ENCODE results near the gene CENPK. TPM values are rescaled to one million over a fixed set of nuclear protein-coding genes. Genes with fewer than 3 reads are reported as not detected.

The CENPK gene
- total and polyA plus RNA-seq, 10 donors: 7.6 to 16.9 (median 9.6) TPM

- no peak overlapping the region for H3K4me3 ChIP-seq
- DNase-seq: no peak
- H3K36me3 ChIP-seq: peaks cover 0 to 100% (median 81%) of the 10 kb centered on the region in 6 donors
- H3K27me3 ChIP-seq (replicated peaks in 1 of 7): no peaks in the 10 kb centered on the region
- H3K4me1 ChIP-seq: peaks cover 0 to 11% (median 0%) of the 10 kb centered on the region in 6 donors
- WGBS, 5 donors: 92 to 99% (median 96%) methylated on average over 2 of the region's 2 CpGs
- intact Hi-C loops (cut with DNase I; ENCODE audit: low total_unique reads): no loop called here
- TF ChIP-seq POLR2AphosphoS5 (IDR thresholded peaks at IDR 0.05) (no peak), POLR2A (IDR thresholded peaks at IDR 0.05) (no peak), CTCF (IDR thresholded peaks at IDR 0.05 in 8 of 11, conservative IDR thresholded peaks at IDR 0.05 in 3 of 11) (no peak)
- peak overlapping the region in 1 of 8 donors; percentile 42 for H3K27ac ChIP-seq
- H3K9me3 ChIP-seq: no peaks in the 10 kb centered on the region
Measured at GRCh38 chr5:65588694-65589093, 25.7 kb upstream of the CENPK start.

GRCh38 chr5:65577141-65577540 is 14.2 kb upstream of the CENPK start:
- H3K27me3 ChIP-seq (replicated peaks in 1 of 7): no peaks in the 10 kb centered on the region
- H3K4me1 ChIP-seq: peaks cover 0 to 18% (median 0%) of the 10 kb centered on the region in 6 donors
- H3K36me3 ChIP-seq: peaks cover 0 to 91% (median 55%) of the 10 kb centered on the region in 6 donors
- intact Hi-C loops (cut with DNase I; ENCODE audit: low total_unique reads): no loop called here
- H3K9me3 ChIP-seq: no peaks in the 10 kb centered on the region
- TF ChIP-seq CTCF (IDR thresholded peaks at IDR 0.05 in 8 of 11, conservative IDR thresholded peaks at IDR 0.05 in 3 of 11): no peak
- no peak for TF ChIP-seq POLR2A (IDR thresholded peaks at IDR 0.05)
- TF ChIP-seq POLR2AphosphoS5 (IDR thresholded peaks at IDR 0.05): no peak
- no peak for DNase-seq
- H3K4me3 ChIP-seq: no peak overlapping the region
- H3K27ac ChIP-seq: no peak overlapping the region

GRCh38 chr5:65570598-65571226 is 7.7 kb upstream of the CENPK start:
- no peak overlapping the region for H3K4me3 ChIP-seq
- WGBS, 5 donors: 92 to 97% (median 96%) methylated on average over 2 of the region's 2 CpGs
- H3K9me3 ChIP-seq: no peaks in the 10 kb centered on the region
- intact Hi-C loops (cut with DNase I; ENCODE audit: low total_unique reads): no loop called here
- H3K36me3 ChIP-seq: peaks cover 0 to 87% (median 35%) of the 10 kb centered on the region in 6 donors
- DNase-seq: no peak
- H3K27ac ChIP-seq: no peak overlapping the region
- no peak for TF ChIP-seq CTCF (IDR thresholded peaks at IDR 0.05 in 8 of 11, conservative IDR thresholded peaks at IDR 0.05 in 3 of 11)
- TF ChIP-seq POLR2A (IDR thresholded peaks at IDR 0.05): no peak
- TF ChIP-seq POLR2AphosphoS5 (IDR thresholded peaks at IDR 0.05): no peak
- H3K27me3 ChIP-seq (replicated peaks in 1 of 7): no peaks in the 10 kb centered on the region
- peaks cover 0 to 52% (median 10%) of the 10 kb centered on the region in 6 donors for H3K4me1 ChIP-seq

GRCh38 chr5:65566505-65566904 is 3.5 kb upstream of the CENPK start:
- no peak overlapping the region for H3K27ac ChIP-seq
- TF ChIP-seq POLR2AphosphoS5 (IDR thresholded peaks at IDR 0.05): no peak
- no peak for TF ChIP-seq CTCF (IDR thresholded peaks at IDR 0.05 in 8 of 11, conservative IDR thresholded peaks at IDR 0.05 in 3 of 11)
- TF ChIP-seq POLR2A (IDR thresholded peaks at IDR 0.05): no peak
- H3K4me3 ChIP-seq: no peak overlapping the region
- peaks cover 0 to 50% (median 12%) of the 10 kb centered on the region in 6 donors for H3K36me3 ChIP-seq
- H3K27me3 ChIP-seq (replicated peaks in 1 of 7): no peaks in the 10 kb centered on the region
- WGBS, 5 donors: 76 to 82% (median 81%) methylated on average over 5 of the region's 5 CpGs
- H3K4me1 ChIP-seq: peaks cover 13 to 82% (median 46%) of the 10 kb centered on the region in 6 donors
- intact Hi-C loops (cut with DNase I; ENCODE audit: low total_unique reads): no loop called here
- no peaks in the 10 kb centered on the region for H3K9me3 ChIP-seq
- DNase-seq: no peak
